Ramos (cell line): ENCODE results near the gene TBC1D1.

Experiments used
- in situ Hi-C: fragments of 300-500 bp; cut with MboI; formaldehyde crosslinking; loops from one replicate; pipeline ENCODE4 v1.14.3; 2022; ENCODE audit warnings: low sequenced_read_pairs; ENCODE audit not compliant: unreplicated experiment

Gene TBC1D1

DNA sequence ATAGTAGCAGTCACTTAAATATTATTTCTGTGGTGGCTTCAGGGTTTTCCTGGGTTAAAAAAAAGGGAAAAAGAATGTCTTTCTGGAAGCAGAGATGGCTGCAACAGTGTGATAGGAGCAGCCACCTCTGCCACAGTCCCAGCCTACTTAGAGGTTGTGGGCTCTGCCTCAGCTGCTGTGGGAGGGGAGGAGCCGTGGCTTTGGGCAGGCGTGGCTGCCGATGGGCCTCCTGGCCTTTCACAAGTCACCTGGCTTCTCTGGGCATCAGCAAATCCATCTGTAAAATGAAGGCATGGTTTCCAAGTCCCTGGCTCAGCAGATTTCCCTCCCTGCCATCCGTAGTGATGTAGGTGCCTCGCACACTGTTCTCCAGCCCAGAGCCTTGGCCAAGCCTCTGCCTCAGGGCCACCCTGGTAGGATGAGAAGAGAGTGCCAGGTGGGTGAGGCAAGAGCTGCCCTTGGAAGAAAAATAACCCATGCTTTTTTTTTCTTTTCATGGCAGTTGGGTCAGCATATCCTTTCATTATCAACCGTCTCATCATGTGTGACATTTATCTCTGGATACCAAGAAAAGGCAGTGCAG, 135.4 kb downstream of the TBC1D1 start:
- in situ Hi-C loops = no loop called here

DNA sequence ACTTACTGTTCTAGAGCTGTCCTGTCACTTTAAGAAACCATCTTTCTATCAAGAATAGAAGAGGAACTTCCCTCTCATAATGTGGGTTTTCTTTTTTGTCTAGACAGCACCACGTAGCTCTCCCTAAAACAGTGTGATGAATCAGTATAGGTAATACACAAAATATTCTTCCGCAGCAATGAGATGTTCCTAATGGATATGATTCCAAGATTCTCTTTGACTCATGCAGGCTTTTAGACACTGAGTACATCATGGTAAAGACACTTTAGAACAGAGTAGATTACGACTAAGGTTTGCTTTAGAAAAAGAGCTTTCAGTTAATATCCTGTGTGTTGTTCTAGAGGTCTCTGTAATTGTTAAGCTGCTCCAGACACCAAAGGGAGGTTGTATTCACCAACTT, 139.1 kb downstream of the TBC1D1 start:
- in situ Hi-C loops = no loop called here

DNA sequence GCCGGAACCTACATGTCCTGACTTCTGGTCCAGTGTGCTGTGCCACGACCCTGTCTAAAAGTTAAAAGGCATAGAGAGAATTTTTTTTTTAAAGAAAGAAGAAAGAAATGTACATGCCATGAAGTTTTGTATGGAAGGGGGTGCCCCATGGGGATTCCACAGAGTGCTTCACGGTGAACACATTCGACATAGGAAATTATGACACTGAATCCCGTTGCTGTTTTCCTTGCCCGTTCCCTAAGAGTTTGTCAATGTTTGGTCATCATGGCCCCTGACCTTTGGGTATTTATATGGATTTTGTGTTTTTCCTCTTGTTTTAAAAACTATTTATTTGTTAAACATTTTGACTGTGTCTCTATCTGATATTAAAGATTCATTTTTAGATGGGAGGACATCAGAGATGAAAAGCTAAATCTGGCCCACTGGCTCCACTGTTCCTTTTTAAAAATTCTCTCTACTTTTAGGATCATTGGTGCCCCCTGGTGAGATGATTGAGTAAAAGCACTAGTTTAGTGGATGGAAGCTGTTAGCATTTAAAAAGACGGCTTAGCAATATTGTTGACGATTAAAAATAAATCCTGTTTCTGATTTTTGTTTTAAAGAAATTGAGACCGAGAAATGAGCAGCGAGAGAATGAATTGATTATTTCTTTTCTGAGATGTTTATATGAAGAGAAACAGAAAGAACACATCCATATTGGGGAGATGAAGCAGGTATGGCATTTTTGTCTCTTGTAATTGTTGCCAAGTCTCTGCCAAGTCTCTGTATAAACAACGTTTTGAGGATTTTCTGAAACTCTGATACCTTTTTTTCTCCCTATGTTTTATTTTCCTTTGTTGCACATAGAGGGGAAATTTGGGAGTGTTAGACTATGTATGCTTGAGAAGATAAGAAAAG, 144.3 kb downstream of the TBC1D1 start:
- in situ Hi-C loops = loop anchor here (5.0 kb wide), 1 partner anchor 233 kb away; no protein-coding TSS in a partner anchor

DNA sequence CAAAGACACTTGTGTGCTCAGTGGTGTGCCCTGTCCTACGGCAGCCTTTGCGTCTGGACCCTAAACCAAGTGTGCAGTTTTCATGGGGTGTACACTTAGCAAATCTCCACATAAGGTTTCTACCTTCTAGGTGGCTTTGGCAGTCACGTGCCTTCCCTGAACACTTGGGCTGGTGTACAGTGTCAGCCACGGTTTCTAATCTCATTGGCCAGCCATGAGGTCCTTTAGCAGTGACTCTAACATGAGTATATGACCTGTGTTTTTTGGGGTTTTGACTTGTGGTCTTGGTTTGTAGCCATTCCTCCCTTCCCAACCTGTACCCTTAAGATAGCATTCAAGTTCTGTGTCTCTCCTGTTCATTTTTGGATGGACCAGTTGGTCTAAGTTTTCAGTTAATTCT, 145.7 kb downstream of the TBC1D1 start:
- in situ Hi-C loops = loop anchor here (5.0 kb wide), 1 partner anchor 234 kb away; no protein-coding TSS in a partner anchor

DNA sequence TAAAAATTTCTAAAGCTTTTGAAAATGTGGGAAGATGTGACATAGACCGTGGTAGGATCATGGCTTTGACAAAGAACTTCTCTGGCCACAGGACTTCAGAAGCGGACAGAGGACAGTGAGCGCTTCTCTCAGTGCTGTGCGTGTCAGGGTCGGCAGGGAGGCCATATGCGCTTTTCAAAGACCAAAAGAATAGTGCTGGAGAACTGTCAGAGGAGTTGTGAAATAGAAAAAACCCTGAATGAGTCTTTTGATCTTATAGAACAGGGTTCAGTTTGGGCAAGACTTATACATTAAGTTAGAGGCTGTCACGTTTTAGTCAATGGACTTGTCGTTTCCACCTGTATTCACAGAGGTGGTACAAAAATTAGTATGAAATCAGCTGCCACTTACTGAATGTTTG, 146.7 kb downstream of the TBC1D1 start:
- in situ Hi-C loops = loop anchor here (5.0 kb wide), 1 partner anchor 235 kb away; no protein-coding TSS in a partner anchor

DNA sequence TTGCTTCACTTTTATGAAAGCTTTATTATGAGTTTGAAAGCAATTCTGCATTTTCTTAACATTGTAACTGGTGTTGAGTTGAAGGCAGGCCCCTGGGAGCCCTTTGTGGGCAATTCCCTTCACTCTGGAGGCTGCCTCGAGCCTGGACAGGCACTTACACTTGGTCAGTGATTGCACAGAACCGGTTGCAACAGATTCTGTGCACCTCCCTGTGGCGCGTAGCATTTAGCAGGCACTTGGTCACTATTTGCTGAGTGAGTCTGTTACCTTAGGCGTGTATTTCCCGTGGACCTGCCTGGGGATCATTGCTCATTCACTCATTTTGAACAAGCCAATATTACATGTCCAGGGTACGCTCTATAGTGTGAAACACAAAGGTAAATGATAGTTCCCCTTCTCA, 149.7 kb downstream of the TBC1D1 start:
- in situ Hi-C loops = no loop called here

DNA sequence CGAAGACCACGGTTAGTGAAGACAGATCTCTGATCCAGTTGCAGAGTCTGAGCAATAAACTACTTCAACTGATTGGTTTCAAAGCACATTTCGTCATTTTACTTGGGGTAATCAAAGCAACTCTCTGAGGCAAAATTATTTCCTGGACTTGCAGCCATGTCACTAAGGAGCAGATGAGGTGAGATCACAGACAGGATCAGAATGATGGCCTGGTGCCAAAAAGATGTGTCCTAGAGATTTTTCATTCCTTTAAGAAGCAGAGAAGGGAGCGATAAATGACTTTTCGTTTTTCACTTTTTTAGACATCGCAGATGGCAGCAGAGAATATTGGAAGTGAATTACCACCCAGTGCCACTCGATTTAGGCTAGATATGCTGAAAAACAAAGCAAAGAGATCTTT, 153.2 kb downstream of the TBC1D1 start:
- in situ Hi-C loops = no loop called here

DNA sequence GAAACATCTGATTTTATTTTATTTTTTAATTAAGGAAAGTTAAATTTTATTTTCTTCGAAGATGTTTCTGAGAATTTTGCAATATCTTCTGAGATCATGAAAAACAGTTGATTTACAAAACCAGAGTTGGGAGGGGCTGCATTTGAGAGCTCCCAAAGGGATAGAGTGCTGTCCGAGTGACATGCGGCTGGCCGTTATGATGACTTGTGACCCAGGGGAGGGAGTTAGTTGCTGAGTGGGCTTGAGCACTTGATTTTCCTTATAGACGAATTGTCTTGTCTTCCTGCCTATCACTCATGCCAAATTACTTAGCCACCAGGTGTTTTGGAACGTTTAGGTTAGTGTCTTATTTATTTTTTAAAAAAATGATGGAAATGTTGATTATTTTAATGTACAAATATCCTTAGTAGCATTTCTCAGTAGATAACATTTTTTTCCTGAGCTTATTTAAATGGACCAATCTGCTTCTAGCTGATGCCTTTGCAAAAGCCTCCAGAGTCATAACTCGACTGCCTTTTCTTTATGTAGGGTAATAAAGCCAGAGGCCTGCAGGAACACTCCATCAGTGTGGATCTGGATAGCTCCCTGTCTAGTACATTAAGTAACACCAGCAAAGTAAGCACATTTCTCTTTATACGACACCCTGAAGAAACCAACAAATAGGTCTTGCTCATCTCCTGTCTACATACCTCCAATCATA, 154.6 kb downstream of the TBC1D1 start:
- in situ Hi-C loops = no loop called here

DNA sequence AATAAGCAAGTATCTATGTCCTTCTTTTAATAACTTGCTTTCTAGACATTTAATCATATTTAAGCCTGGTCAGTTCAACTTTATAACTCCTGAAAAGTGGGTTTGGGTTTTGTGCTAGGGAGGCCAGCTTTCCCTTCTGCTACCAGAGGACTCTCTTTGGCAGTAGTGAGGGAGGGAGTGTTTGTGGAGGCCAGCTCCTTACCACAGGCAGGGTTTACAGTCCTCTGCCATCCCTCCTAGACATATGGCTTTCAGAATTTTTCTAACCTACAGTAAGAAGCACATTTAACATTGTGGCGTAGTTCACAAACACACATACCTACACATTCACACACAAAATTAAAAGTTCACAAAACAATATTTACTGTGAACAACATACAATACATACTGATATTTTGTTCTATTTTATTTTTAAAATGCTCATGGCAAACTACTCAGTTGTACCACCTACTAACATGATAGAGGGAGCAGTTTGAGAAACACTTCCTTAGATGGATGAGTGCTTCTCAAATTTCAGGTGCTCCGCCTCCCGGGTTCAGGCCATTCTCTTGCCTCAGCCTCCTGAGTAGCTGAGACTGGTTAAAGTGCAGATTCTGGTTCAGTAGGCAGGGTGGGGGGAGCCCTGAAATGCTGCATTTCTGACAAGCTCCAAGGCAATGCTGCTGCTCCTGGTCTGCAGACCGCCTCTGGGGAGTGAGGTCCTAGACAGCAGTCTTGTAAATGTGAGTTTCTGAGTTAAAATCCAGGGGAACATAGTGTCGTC, 156.0 kb downstream of the TBC1D1 start:
- in situ Hi-C loops = no loop called here

DNA sequence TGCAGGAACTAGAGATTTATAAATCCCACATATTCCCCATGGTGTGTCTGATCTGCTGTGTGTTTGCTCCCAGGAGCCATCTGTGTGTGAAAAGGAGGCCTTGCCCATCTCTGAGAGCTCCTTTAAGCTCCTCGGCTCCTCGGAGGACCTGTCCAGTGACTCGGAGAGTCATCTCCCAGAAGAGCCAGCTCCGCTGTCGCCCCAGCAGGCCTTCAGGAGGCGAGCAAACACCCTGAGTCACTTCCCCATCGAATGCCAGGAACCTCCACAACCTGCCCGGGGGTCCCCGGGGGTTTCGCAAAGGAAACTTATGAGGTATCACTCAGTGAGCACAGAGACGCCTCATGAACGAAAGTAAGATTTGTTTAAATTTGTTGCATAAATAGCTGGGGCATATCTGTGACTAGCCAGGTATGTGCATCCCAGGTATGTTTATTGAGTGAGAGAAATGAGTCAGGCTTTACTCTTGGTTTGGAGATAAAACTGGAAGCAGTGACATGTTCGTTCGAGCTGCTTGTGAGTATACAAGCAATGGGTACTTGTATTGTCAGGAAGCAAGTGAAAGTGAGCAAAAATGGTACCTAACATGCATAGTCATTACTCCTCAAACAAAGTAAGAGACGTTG, 158.8 kb downstream of the TBC1D1 start:
- in situ Hi-C loops = no loop called here

DNA sequence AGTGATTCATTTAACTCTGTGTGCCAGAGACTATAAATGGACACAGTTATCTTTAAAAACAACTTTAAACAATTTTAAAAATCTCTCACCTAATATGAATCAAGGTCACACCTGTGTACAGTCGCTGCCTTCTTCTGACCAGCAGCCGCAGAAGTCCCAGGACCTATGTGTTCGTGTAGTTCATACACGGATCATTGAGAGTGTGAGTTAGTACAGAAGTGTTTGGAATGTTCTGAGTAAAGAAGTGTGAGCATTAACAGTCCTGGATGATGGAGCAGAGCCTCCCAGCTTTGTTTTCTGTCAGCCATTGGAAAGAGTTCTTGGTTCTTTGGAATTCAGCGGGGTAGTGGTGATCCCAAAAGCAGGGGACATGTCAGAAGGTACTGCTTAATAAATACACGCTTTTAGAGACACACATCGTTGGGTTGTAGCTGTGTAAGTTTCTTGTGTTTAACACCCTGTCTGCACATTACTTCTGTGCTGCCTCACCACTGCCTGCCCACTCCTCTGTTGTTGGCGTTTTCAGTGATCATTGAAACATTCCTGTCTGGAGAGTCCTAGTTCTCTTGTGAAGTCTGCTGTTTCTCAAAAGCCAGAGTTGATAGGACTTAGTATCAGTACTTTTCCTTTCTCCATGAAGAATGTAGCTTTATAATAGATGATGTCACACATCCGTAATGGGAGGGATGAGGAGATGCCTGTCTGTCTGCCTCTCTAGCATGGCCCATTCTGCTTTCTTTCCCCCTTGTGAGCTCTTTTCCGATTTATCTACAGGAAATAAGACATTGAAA, 159.9 kb downstream of the TBC1D1 start:
- in situ Hi-C loops = no loop called here

DNA sequence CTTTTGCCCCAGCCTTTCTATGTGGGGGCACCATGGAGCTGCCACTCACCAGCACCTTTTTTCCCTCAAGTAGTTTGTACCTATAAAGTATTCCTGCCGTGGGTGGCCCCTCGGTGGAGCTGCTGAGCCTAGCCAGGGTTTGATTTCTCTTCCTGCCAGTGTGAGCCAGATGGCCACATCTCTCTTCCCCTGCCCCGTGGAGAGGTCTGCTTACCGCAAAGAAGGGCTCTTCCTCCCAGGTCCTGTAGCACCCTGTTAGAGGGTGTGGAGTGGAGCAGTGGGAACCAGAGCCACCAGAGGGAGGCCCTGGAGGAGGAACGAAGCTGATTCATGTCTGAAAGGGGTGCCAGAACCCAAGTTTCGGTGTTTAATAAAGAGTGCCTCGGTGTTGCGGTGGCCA, 164.7 kb downstream of the TBC1D1 start:
- in situ Hi-C loops = no loop called here

DNA sequence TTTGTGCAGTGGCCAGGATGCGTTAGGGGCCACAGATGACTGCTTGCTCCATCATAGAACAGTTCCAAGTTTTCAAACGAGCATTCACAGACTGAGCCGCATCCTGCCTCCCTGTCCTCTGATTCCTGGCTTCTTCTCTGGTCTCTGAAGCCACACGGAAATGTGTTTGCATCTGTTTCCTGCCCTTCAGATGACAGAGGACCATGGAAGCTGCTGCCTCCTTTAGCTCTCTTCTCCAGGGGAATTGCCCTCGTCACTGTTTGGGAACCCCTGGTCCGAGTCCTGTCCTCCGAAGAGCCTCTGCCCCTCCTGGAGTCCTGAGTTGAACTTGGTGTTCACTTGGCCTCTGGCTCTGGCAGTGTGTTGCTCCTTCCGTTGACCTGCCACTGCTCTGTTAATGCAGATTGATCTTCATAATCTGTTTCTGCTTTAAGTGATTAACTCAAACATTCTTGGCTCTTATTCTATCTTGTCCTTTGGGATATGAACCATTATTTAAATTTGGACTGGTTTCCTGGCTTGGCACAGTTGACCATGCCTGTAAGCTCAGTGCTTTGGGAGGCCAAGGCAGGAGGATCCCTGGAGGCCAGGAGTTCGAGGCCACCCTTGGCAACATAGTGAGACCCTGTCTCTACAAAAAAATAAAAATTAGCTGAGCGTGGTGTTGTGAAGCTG, 165.3 kb downstream of the TBC1D1 start:
- in situ Hi-C loops = no loop called here

DNA sequence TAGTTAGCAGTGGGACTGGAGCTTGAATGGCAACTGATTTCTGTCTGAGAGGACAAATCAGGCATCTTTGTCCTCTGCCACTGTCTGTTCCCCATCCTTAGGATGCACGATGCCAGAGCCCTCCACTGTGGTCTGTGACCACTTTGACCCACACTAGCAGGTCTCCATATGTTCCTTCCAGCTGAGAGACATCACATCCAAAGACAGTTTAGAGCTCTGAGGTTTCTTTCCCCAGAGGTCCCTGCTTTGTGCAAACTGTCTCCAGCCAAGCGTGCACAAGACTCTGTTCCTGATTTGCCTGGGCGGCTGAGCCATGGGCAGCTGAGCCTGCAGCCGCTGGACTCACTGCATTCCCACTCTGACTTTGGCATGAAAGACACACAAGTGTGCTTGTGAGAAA, 167.3 kb downstream of the TBC1D1 start:
- in situ Hi-C loops = no loop called here

DNA sequence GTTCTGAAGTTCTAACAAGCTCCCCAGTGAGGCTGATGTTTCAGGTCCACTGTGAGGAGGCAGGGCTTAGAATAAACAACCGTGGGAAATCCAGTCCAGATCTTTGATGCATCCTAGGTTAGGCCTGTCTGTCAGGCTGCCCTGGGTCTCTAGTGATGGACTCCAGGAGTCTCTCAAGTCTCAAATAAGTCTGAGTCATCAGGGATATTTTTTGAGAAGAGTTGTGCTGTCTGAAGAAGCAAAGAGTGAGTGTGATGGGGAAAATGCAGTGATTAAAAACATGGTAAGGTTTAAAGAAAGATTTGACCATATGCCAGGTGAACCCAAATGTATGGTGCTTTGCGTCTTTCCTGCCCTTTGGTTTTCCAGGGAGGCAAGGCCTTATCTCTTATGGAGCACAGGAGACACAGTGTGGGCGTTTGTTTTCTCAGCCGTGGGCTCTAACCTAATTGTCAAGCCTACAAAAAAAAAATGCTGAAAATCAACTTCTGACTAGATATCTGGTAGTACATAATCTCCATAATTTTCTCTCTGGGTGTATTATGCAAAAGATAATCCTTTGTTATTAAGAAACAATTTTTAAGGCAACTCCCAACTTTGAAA, 170.0 kb downstream of the TBC1D1 start:
- in situ Hi-C loops = no loop called here

DNA sequence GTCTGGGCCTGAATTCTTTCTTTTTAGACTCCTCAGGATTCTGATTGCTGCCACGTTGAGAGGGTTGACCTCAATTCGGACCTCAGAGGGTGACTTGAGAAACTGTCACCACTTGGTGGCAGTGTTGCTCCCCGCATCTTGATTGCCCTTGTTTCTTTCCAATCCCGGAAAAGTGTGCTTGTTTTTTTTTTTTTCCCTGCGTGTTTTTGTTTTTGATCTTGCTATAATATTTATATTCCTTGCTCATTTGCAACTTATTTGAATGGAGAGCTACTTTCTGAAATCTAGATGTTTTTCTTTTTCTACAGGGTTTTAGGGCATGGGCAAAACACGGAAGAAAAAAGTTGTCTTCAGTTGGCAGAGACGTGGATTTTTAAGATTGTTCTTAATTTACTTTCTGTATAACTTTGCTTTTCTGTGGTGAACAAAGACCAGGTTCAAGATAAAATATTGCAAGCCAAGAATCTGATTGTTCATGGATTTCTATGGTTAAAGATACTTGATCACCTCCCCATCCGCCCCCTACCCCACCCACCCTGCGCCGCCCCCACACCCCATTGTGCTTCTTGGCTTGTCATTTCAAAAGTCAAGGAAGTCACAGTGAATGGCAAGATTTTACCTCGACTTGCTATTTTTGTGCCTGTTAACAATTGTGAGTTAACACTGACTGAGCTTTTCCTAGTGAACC, 171.3 kb downstream of the TBC1D1 start:
- in situ Hi-C loops = no loop called here

DNA sequence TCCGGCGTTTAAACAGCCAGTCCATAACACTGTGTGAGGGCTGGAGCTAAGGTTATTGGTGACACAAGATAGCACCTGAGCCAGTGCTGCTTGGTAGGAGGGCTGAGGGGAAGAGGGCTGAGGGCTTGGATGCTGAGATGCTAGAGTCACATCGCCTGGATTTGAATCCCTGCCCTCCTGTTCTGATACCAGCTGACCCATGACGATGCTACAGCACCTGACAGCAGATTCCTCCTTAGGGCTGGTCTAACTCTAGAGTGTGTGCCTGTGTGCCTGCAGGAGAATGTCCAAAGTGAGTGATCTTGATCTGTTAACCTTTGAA, 171.9 kb downstream of the TBC1D1 start:
- in situ Hi-C loops = no loop called here

DNA sequence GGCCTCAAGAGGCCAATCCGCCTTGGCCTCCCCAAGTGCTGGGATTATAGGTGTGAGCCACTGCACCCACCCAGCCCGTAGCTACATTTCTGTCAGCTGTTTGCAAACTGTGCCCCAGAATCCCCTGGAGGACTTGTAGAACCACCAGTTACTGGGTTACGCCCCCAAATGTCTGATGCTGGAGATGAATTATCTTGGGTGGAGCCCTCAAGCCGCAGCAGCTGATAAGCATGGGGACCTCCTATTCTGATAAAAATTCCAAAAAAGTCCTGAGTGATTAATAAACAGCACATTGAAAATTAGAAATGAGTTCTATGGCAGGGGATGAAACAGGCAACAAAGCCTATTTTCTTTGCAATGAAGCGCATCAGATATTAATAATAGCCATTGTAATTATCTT, 174.3 kb downstream of the TBC1D1 start:
- in situ Hi-C loops = no loop called here
